Measurements from ENCODE around the gene SPATA31D4.

SPATA31D4 gene

DNA sequence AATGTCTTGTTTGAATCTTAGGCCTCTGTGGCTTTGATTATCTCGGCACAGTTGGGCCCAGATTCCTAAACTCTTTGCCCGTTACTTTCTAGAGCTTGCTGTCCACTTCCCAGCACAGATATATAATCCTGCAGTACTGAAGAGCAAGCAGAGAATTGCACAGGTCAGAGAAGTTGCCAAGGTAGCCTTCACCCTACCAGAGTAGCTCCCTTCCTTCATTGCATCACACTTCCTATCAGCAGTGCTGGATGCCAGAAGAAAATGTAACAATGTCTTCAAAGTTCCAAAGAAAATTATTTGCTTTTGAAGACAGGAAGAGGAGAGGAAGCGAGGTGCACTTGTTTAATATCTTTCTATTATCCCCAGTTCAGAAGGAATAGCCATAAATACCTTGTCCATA, 38.1 kb upstream of the SPATA31D4 start:
- TF ChIP-seq, protein P1, sequence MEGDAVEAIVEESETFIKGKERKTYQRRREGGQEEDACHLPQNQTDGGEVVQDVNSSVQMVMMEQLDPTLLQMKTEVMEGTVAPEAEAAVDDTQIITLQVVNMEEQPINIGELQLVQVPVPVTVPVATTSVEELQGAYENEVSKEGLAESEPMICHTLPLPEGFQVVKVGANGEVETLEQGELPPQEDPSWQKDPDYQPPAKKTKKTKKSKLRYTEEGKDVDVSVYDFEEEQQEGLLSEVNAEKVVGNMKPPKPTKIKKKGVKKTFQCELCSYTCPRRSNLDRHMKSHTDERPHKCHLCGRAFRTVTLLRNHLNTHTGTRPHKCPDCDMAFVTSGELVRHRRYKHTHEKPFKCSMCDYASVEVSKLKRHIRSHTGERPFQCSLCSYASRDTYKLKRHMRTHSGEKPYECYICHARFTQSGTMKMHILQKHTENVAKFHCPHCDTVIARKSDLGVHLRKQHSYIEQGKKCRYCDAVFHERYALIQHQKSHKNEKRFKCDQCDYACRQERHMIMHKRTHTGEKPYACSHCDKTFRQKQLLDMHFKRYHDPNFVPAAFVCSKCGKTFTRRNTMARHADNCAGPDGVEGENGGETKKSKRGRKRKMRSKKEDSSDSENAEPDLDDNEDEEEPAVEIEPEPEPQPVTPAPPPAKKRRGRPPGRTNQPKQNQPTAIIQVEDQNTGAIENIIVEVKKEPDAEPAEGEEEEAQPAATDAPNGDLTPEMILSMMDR (IDR thresholded peaks at IDR 0.05; ENCODE audit: low read depth, low read length): no peak
- TF ChIP-seq EZH2phosphoT487 (IDR thresholded peaks at IDR 0.05; ENCODE audit: low read depth): no peak
- H3K4me3 ChIP-seq (ENCODE audit: low read length): no peak overlapping the region
- no peak overlapping the region for H2AFZ ChIP-seq (ENCODE audit: low read depth, low read length)
- H4K20me1 ChIP-seq (ENCODE audit: insufficient read depth, low read length): no peaks in the 10 kb centered on the region
- no peak overlapping the region for H3K4me2 ChIP-seq (ENCODE audit: low read length)
- no peak overlapping the region for H3K9ac ChIP-seq (ENCODE audit: low read length)
- no peaks in the 10 kb centered on the region for H3K36me3 ChIP-seq (replicated peaks; ENCODE audit: low read depth, low read length)
- no peaks in the 10 kb centered on the region for H3K27me3 ChIP-seq (ENCODE audit: low read depth, low read length)
- H3K4me1 ChIP-seq (ENCODE audit: low read length): peaks cover 38% of the 10 kb centered on the region
- H3K9me3 ChIP-seq (ENCODE audit: insufficient read depth, low read length): no peaks in the 10 kb centered on the region
- no peak overlapping the region for H3K27ac ChIP-seq (ENCODE audit: low read length)
- no peaks in the 10 kb centered on the region for H3K79me2 ChIP-seq (ENCODE audit: low read length)

DNA sequence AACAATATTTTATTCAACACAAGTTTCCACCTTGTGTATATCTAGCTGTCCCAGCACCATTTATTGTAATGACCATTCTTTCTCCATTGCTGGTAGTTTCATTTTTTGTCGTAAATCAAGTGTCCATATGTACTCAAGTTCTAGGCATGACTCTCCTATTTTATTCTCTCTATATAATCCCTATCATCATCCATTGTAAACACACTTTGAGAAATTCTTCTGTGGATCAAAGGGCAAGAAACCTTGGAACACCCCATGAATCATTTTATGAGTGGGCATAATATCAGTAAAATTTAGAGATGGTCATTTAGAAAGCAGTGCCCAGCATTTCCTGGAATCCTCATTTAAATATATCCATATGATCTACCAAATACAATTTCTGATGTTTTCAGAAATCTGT, 35.8 kb upstream of the SPATA31D4 start:
- no peaks in the 10 kb centered on the region for H3K79me2 ChIP-seq (ENCODE audit: low read length)
- no peak overlapping the region for H3K9ac ChIP-seq (ENCODE audit: low read length)
- no peak overlapping the region for H3K4me2 ChIP-seq (ENCODE audit: low read length)
- H3K4me1 ChIP-seq (ENCODE audit: low read length): peaks cover 27% of the 10 kb centered on the region
- no peak overlapping the region for H3K27ac ChIP-seq (ENCODE audit: low read length)
- H3K9me3 ChIP-seq (ENCODE audit: insufficient read depth, low read length): no peaks in the 10 kb centered on the region
- no peaks in the 10 kb centered on the region for H3K27me3 ChIP-seq (ENCODE audit: low read depth, low read length)
- H2AFZ ChIP-seq (ENCODE audit: low read depth, low read length): no peak overlapping the region
- TF ChIP-seq, protein P1 (IDR thresholded peaks at IDR 0.05; ENCODE audit: low read depth, low read length): no peak
- no peak for TF ChIP-seq EZH2phosphoT487 (IDR thresholded peaks at IDR 0.05; ENCODE audit: low read depth)
- H3K36me3 ChIP-seq (replicated peaks; ENCODE audit: low read depth, low read length): no peaks in the 10 kb centered on the region
- H4K20me1 ChIP-seq (ENCODE audit: insufficient read depth, low read length): no peaks in the 10 kb centered on the region
- no peak overlapping the region for H3K4me3 ChIP-seq (ENCODE audit: low read length)

DNA sequence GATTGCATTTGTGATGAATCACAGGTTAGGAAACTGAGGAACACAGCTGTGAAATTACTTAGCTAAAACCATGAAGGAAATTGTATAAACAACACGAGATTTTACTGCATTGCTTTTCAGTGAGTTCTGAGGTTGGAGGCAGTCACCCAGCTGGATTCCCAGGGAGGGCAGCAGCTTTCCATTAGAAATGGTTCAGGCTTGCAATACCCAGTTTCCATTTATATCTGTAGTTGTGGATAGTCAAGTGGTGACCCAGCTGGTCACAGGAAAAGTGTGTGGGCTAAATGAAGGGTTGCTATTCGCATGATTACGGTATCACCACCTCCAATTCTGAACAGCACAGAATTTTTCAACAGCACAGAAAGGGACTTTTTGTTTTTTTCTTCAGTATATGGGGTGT, 34.3 kb upstream of the SPATA31D4 start:
- Histone ChIP-seq H3K4me2 (ENCODE audit: low read length) (no peak overlapping the region), H3K9me3 (ENCODE audit: insufficient read depth, low read length) (no peaks in the 10 kb centered on the region), H3K79me2 (ENCODE audit: low read length) (no peaks in the 10 kb centered on the region), H3K4me3 (ENCODE audit: low read length) (no peak overlapping the region), H3K9ac (ENCODE audit: low read length) (no peak overlapping the region), H3K4me1 (ENCODE audit: low read length) (peaks cover 22% of the 10 kb centered on the region), H3K27me3 (ENCODE audit: low read depth, low read length) (no peaks in the 10 kb centered on the region), H3K27ac (ENCODE audit: low read length) (no peak overlapping the region), H2AFZ (ENCODE audit: low read depth, low read length) (no peak overlapping the region), H4K20me1 (ENCODE audit: insufficient read depth, low read length) (no peaks in the 10 kb centered on the region), H3K36me3 (replicated peaks; ENCODE audit: low read depth, low read length) (no peaks in the 10 kb centered on the region)
- TF ChIP-seq, protein P1 (IDR thresholded peaks at IDR 0.05; ENCODE audit: low read depth, low read length): no peak
- TF ChIP-seq EZH2phosphoT487 (IDR thresholded peaks at IDR 0.05; ENCODE audit: low read depth): no peak

DNA sequence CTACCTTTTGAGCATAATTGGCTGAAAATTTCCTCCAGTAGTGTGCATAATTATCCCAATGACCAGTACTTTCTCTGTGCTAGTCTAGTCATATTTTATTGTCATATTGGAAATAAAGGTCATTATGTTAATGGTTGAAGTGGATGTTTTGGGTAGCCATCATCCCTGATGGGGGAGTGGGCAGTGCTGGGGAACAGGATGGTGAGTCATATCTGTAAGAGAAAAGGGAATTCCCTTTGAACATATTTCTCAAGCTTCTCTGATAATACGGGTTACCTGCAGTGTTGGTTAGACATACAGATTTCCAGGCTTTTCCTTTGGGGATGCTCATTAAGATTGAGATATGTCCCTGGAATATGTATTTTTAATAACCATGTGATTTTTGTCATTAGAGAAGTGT, 33.3 kb upstream of the SPATA31D4 start:
- Histone ChIP-seq H3K4me3 (ENCODE audit: low read length) (no peak overlapping the region), H2AFZ (ENCODE audit: low read depth, low read length) (no peak overlapping the region), H4K20me1 (ENCODE audit: insufficient read depth, low read length) (no peaks in the 10 kb centered on the region), H3K79me2 (ENCODE audit: low read length) (no peaks in the 10 kb centered on the region), H3K27me3 (ENCODE audit: low read depth, low read length) (no peaks in the 10 kb centered on the region), H3K4me1 (ENCODE audit: low read length) (peaks cover 22% of the 10 kb centered on the region), H3K36me3 (replicated peaks; ENCODE audit: low read depth, low read length) (no peaks in the 10 kb centered on the region), H3K9ac (ENCODE audit: low read length) (no peak overlapping the region), H3K27ac (ENCODE audit: low read length) (no peak overlapping the region), H3K9me3 (ENCODE audit: insufficient read depth, low read length) (no peaks in the 10 kb centered on the region), H3K4me2 (ENCODE audit: low read length) (peak overlapping the region; percentile 42)
- TF ChIP-seq, protein P1 (IDR thresholded peaks at IDR 0.05; ENCODE audit: low read depth, low read length): no peak
- TF ChIP-seq EZH2phosphoT487 (IDR thresholded peaks at IDR 0.05; ENCODE audit: low read depth): no peak
